H1 (cell line): ENCODE measurements around the gene PHC3. TPM values are rescaled to one million over a fixed set of nuclear protein-coding genes. Genes with fewer than 3 reads are reported as not detected.

ENCODE experiments used
- CTCF ChIA-PET: fragments of 300-600 bp; sonication (Branson Sonifier 250); formaldehyde crosslinking; loops from one replicate; lab custom pipeline; 2021; ENCODE audit not compliant: partially characterized antibody; lab: Charles Lee
- POLR2A ChIA-PET: fragments of 300-600 bp; sonication (Branson Sonifier 250); formaldehyde crosslinking; loops from one replicate; lab custom pipeline; 2021; ENCODE audit warnings: inconsistent platforms; ENCODE audit not compliant: partially characterized antibody; lab: Charles Lee
- DNase-seq, 2 experiments: peaks; one replicate each; pipeline versions ENCODE4 v3.0.0 to v3.0.0-alpha.2; 2010 to 2022; ENCODE audit warnings: low spot score in 2 of 2, low read depth in 1 of 2, mixed read lengths in 1 of 2
- FAIRE-seq: peaks from 2 replicates; lab custom pipeline; 2011; peaks lifted over from hg19 to GRCh38; lab: Jason Lieb, UNC
- H2AFZ ChIP-seq: 2 replicates; pipeline ENCODE4 v1.8.1; 2012; ENCODE audit warnings: low read length, inconsistent platforms
- H2AK5ac ChIP-seq: 2 replicates; pipeline ENCODE4 v1.6.1; 2013; ENCODE audit warnings: low read depth, low read length
- H2BK120ac ChIP-seq: replicated peaks from 2 replicates; pipeline ENCODE3; 2013; ENCODE audit warnings: low read depth, low read length, inconsistent platforms
- H2BK12ac ChIP-seq: 2 replicates; pipeline ENCODE4 v1.6.1; 2013; ENCODE audit warnings: low read depth, low read length
- H2BK15ac ChIP-seq: 2 replicates; pipeline ENCODE4 v1.6.1; 2013; ENCODE audit warnings: low read length
- H2BK20ac ChIP-seq: 2 replicates; pipeline ENCODE4 v1.6.1; 2013; ENCODE audit warnings: low read length
- H2BK5ac ChIP-seq: 2 replicates; pipeline ENCODE4 v1.6.1; 2013; ENCODE audit warnings: low read depth, low read length
- H3K14ac ChIP-seq: 2 replicates; pipeline ENCODE4 v1.6.1; 2013; ENCODE audit warnings: inconsistent platforms; ENCODE audit not compliant: insufficient read length
- H3K18ac ChIP-seq: 2 replicates; pipeline ENCODE4 v1.6.1; 2013; ENCODE audit warnings: low read length; ENCODE audit errors: extremely low read depth
- H3K23ac ChIP-seq: 2 replicates; pipeline ENCODE4 v1.6.1; 2013; ENCODE audit warnings: inconsistent platforms; ENCODE audit not compliant: insufficient read length
- H3K23me2 ChIP-seq: 2 replicates; pipeline ENCODE4 v1.6.1; 2013; ENCODE audit warnings: low read depth, low read length
- H3K27ac ChIP-seq: 2 replicates; pipeline ENCODE4 v1.6.1; 2011; ENCODE audit warnings: low read depth, low read length, inconsistent platforms
- H3K27me3 ChIP-seq, 4 experiments: replicated peaks in 1 of 4; 1 replicate in 1 of 4; 2 replicates in 3 of 4; pipeline versions ENCODE4 v1.6.1 to v1.8.1; 2011 to 2013; ENCODE audit warnings: low read length in 3 of 4, mild to moderate bottlenecking in 3 of 4, inconsistent platforms in 2 of 4, mixed read lengths in 2 of 4, moderate library complexity in 1 of 4; ENCODE audit not compliant: control insufficient read depth in 3 of 4, insufficient read depth in 3 of 4; ENCODE audit errors: extremely low read depth in 1 of 4
- H3K36me3 ChIP-seq, 4 experiments: 2 replicates each; pipeline versions ENCODE4 v1.6.1 to v1.8.1; 2011 to 2013; ENCODE audit warnings: mild to moderate bottlenecking in 4 of 4, low read length in 3 of 4, moderate library complexity in 2 of 4, control low read depth in 1 of 4, inconsistent platforms in 1 of 4; ENCODE audit not compliant: insufficient read depth in 4 of 4, control insufficient read depth in 2 of 4
- H3K4ac ChIP-seq: replicated peaks from 2 replicates; pipeline ENCODE3; 2013; ENCODE audit warnings: low read length, low read depth, mixed read lengths, inconsistent platforms; ENCODE audit not compliant: insufficient read length
- H3K4me1 ChIP-seq, 4 experiments: replicated peaks in 1 of 4; 1 replicate in 1 of 4; 2 replicates in 3 of 4; pipeline versions ENCODE4 v1.6.1 to v1.8.1; 2011 to 2013; ENCODE audit warnings: low read length in 3 of 4, inconsistent platforms in 2 of 4, mixed read lengths in 1 of 4; ENCODE audit not compliant: insufficient read depth in 4 of 4, control insufficient read depth in 3 of 4
- H3K4me2 ChIP-seq, 2 experiments: 2 replicates each; pipeline versions ENCODE4 v1.6.1 to v1.8.1; 2011 to 2013; ENCODE audit warnings: low read depth in 2 of 2, low read length in 2 of 2, control low read depth in 1 of 2, inconsistent platforms in 1 of 2, mild to moderate bottlenecking in 1 of 2; ENCODE audit not compliant: insufficient read depth in 1 of 2
- H3K4me3 ChIP-seq, 4 experiments: fragments of 200-600, 300-600 bp in 1 of 4; sonication (generic), shearing (Covaris generic), sonication (Bioruptor Twin) in 1 of 4; 2 replicates each; pipeline versions ENCODE4 v1.5.1 to v1.8.1; 2011 to 2016; ENCODE audit warnings: low read length in 4 of 4, low read depth in 3 of 4, control low read depth in 2 of 4, inconsistent platforms in 2 of 4, mild to moderate bottlenecking in 2 of 4, mixed read lengths in 1 of 4, moderate library complexity in 1 of 4; ENCODE audit not compliant: insufficient read depth in 2 of 4; ENCODE audit errors: extremely low read depth in 1 of 4
- H3K56ac ChIP-seq: replicated peaks from 2 replicates; pipeline ENCODE3; 2013; ENCODE audit warnings: low read depth, mild to moderate bottlenecking, mixed read lengths, low read length, inconsistent platforms; ENCODE audit not compliant: insufficient read length
- H3K79me1 ChIP-seq: 2 replicates; pipeline ENCODE4 v1.6.1; 2013; ENCODE audit warnings: low read depth, low read length, control low read depth
- H3K79me2 ChIP-seq, 2 experiments: 2 replicates each; pipeline versions ENCODE4 v1.6.1 to v1.8.1; 2012 to 2013; ENCODE audit warnings: low read length in 2 of 2, mild to moderate bottlenecking in 2 of 2, inconsistent platforms in 1 of 2; ENCODE audit not compliant: insufficient read depth in 2 of 2, control insufficient read depth in 1 of 2
- H3K9ac ChIP-seq, 4 experiments: replicated peaks in 1 of 4; 1 replicate in 1 of 4; 2 replicates in 3 of 4; pipeline versions ENCODE4 v1.6.1 to v1.8.1; 2011 to 2013; ENCODE audit warnings: low read depth in 3 of 4, low read length in 3 of 4, control low read depth in 2 of 4, mild to moderate bottlenecking in 2 of 4, moderate library complexity in 2 of 4, inconsistent platforms in 1 of 4; ENCODE audit errors: extremely low read depth in 1 of 4
- H3K9me3 ChIP-seq, 2 experiments: 2 replicates each; pipeline versions ENCODE4 v1.6.1 to v1.8.1; 2012 to 2013; ENCODE audit warnings: mild to moderate bottlenecking in 2 of 2, moderate library complexity in 2 of 2, control low read depth in 1 of 2, inconsistent platforms in 1 of 2, low read depth in 1 of 2, low read length in 1 of 2, mixed read lengths in 1 of 2; ENCODE audit not compliant: insufficient read depth in 2 of 2
- H4K20me1 ChIP-seq, 2 experiments: replicated peaks in 1 of 2; 2 replicates each; pipeline versions ENCODE3 to v1.8.1; 2011 to 2013; ENCODE audit warnings: inconsistent platforms in 2 of 2, low read length in 2 of 2, mild to moderate bottlenecking in 1 of 2; ENCODE audit not compliant: insufficient read depth in 2 of 2, control insufficient read depth in 1 of 2
- H4K5ac ChIP-seq: 2 replicates; pipeline ENCODE4 v1.6.1; 2013; ENCODE audit warnings: low read length, low read depth, mixed read lengths, inconsistent platforms; ENCODE audit not compliant: insufficient read length
- H4K8ac ChIP-seq: 2 replicates; pipeline ENCODE4 v1.8.0; 2013; ENCODE audit warnings: mild to moderate bottlenecking, moderate library complexity, low read length, inconsistent platforms; ENCODE audit not compliant: insufficient read depth; ENCODE audit errors: extremely low read depth
- H4K91ac ChIP-seq: replicated peaks from 2 replicates; pipeline ENCODE3; 2013; ENCODE audit warnings: low read length, mixed read lengths, inconsistent platforms; ENCODE audit not compliant: insufficient read length
- EZH2 ChIP-seq: fragments of 200-600 bp; sonication (generic); IDR thresholded peaks from 2 replicates; pipeline ENCODE4 v1.7.1; 2012; ENCODE audit warnings: low read depth, mild to moderate bottlenecking, moderate library complexity, low read length, inconsistent platforms; ENCODE audit not compliant: severe bottlenecking
- HDAC2 ChIP-seq, 2 experiments: fragments of 300-600 bp in 1 of 2; sonication (generic) in 1 of 2; IDR thresholded peaks; 2 replicates each; pipeline ENCODE4 v1.6.1; 2011 to 2012; ENCODE audit warnings: low read depth in 2 of 2, low read length in 2 of 2, mild to moderate bottlenecking in 2 of 2, moderate library complexity in 2 of 2, borderline replicate concordance in 1 of 2, inconsistent platforms in 1 of 2
- HDAC6 ChIP-seq: IDR thresholded peaks from one replicate; pipeline ENCODE4 v1.7.1; 2012; ENCODE audit warnings: low read depth, mild to moderate bottlenecking, inconsistent platforms, low read length, moderate library complexity
- RAD21 ChIP-seq, 2 experiments: IDR thresholded peaks in 1 of 2; conservative IDR thresholded peaks in 1 of 2; 2 replicates each; pipeline ENCODE4 v1.6.1; 2011; ENCODE audit warnings: low read depth in 2 of 2, low read length in 2 of 2, improper control_type of control experiment in 1 of 2, inconsistent platforms in 1 of 2, mild to moderate bottlenecking in 1 of 2, moderate library complexity in 1 of 2
- TEAD4 ChIP-seq: IDR thresholded peaks from 2 replicates; pipeline ENCODE4 v1.6.1; 2012; ENCODE audit warnings: low read depth, low read length, inconsistent platforms, mixed read lengths
- USF2 ChIP-seq: IDR thresholded peaks from 2 replicates; pipeline ENCODE4 v1.6.1; 2011; ENCODE audit warnings: low read length, improper control_type of control experiment
- WGBS, 2 experiments: shearing (Covaris generic) in 1 of 2; methylation state at CpG; one replicate each; pipeline versions ENCODE4 v1.1.6 to v1.1.7; 2013 to 2015; ENCODE audit warnings: low lambda C conversion rate in 2 of 2, mixed read lengths in 2 of 2, inconsistent platforms in 1 of 2, low coverage in 1 of 2, missing lambda C conversion rate in 1 of 2; ENCODE audit not compliant: insufficient replicate concordance in 2 of 2, insufficient coverage in 1 of 2, insufficient read length in 1 of 2; ENCODE audit errors: extremely low coverage in 1 of 2, missing lambda C conversion rate in 1 of 2; 5-methylcytosine and 5-hydroxymethylcytosine counted together
- polyA plus RNA-seq, 7 experiments: library from polyadenylated mRNA; depleted of rRNA in 3 of 7; stranded (reverse) in 5 of 7; unstranded in 2 of 7; fragments of >200 nt in 5 of 7; fragments of 200-250 nt in 2 of 7; gene quantifications; 1 replicate in 5 of 7; 2 replicates in 1 of 7; 4 replicates in 1 of 7; pipeline versions ENCODE4 v1.2.1 to v1.2.3, GENCODE V29; 2011 to 2013; ENCODE audit warnings: missing spikeins in 2 of 7, mixed read lengths in 2 of 7
- total RNA-seq: library from RNA; stranded (reverse); fragmentation: NEBNext Ultra II Directional; extraction: Animal tissue kit (Norgen Biotek cat#: 25700); gene quantifications from 2 replicates; pipeline ENCODE4 v1.2.1, GENCODE V29; 2021
- TF ChIP-seq, protein P1 (sequence below): IDR thresholded peaks from 2 replicates; pipeline ENCODE4 v1.6.1; 2012; ENCODE audit warnings: inconsistent platforms

PHC3 gene
- total and polyA plus RNA-seq, 2 of the 8 experiments (the other 6 are each of a cell fraction or from before 2014, with no cell fraction given) = 26.4 to 29.2 TPM

GRCh38 chr3:170132335-170132734, 49.2 kb downstream of the PHC3 start:
- H2BK5ac ChIP-seq = no peak overlapping the region
- no peak overlapping the region for H4K5ac ChIP-seq
- FAIRE-seq (no peak), DNase-seq (no peak)
- H3K4me3 ChIP-seq = no peak overlapping the region
- no peak overlapping the region for H2AK5ac ChIP-seq
- H3K14ac ChIP-seq = no peak overlapping the region
- H3K79me1 ChIP-seq = no peaks in the 10 kb centered on the region
- H2BK12ac ChIP-seq = no peak overlapping the region
- no peak overlapping the region for H3K27ac ChIP-seq
- H4K91ac ChIP-seq = no peak overlapping the region
- no peaks in the 10 kb centered on the region for H3K4me1 ChIP-seq
- H4K8ac ChIP-seq = no peak overlapping the region
- H3K4me2 ChIP-seq = no peak overlapping the region
- H3K9ac ChIP-seq = no peak overlapping the region
- CTCF ChIA-PET = interaction anchor here (0.6 kb wide), 1 partner anchor 173 kb away, joined by 5 read pairs; no protein-coding TSS in a partner anchor
- no peak overlapping the region for H2BK120ac ChIP-seq
- H3K23ac ChIP-seq = no peak overlapping the region
- H3K9me3 ChIP-seq = no peaks in the 10 kb centered on the region
- H3K18ac ChIP-seq = no peak overlapping the region
- WGBS, 2 experiments = 96% methylated on average over 2 of the region's 2 CpGs; no CpG with 5 or more reads in 1 of the 2 experiments
- no peak overlapping the region for H2BK20ac ChIP-seq
- H2AFZ ChIP-seq = no peak overlapping the region
- peaks cover 5 to 21% (median 9%) of the 10 kb centered on the region in 4 experiments for H3K36me3 ChIP-seq
- H3K4ac ChIP-seq = no peak overlapping the region
- H4K20me1 ChIP-seq = no peaks in the 10 kb centered on the region
- POLR2A ChIA-PET = no interaction called here
- H3K23me2 ChIP-seq = no peaks in the 10 kb centered on the region
- no peak overlapping the region for H3K56ac ChIP-seq
- H3K79me2 ChIP-seq = no peaks in the 10 kb centered on the region
- TF ChIP-seq HDAC2 (IDR thresholded peaks at IDR 0.05; ENCODE audit: borderline replicate concordance in 1 of 2, low read depth in 2 of 2, low read length in 2 of 2) = no peak
- TF ChIP-seq EZH2 = no peak
- no peak for TF ChIP-seq HDAC6
- TF ChIP-seq USF2 = no peak
- TF ChIP-seq TEAD4 = no peak
- TF ChIP-seq, protein P1, sequence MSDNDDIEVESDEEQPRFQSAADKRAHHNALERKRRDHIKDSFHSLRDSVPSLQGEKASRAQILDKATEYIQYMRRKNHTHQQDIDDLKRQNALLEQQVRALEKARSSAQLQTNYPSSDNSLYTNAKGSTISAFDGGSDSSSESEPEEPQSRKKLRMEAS = no peak
- TF ChIP-seq RAD21 (IDR thresholded peaks at IDR 0.05 in 1 of 2, conservative IDR thresholded peaks at IDR 0.05 in 1 of 2; ENCODE audit: low read depth in 2 of 2, low read length in 2 of 2) = no peak
- H3K27me3 ChIP-seq = no peaks in the 10 kb centered on the region
- H2BK15ac ChIP-seq = no peak overlapping the region
